HEK293 (cell line): ENCODE results near the gene MARVELD1.

Experiments
- CTCF ChIA-PET: fragments of 350-600 bp; formaldehyde crosslinking; extraction: SDS; loops from one replicate; lab custom pipeline; 2021; ENCODE audit warnings: antibody characterized with exemption; lab: Yijun Ruan, JAX
- POLR2A ChIA-PET: fragments of 300-600 bp; formaldehyde crosslinking; extraction: SDS; loops from one replicate; lab custom pipeline; 2020; ENCODE audit warnings: antibody characterized with exemption, inconsistent platforms; lab: Yijun Ruan, JAX
- H3K27ac ChIP-seq: fragments of 200-500 bp; sonication (Bioruptor generic); 2 replicates; pipeline ENCODE4 v1.5.1; 2014; ENCODE audit warnings: low read depth, low read length, control low read depth, inconsistent platforms; ENCODE audit errors: extremely low read depth
- H3K36me3 ChIP-seq, 2 experiments: fragments of 200-500 bp in 1 of 2; sonication (Bioruptor generic) in 1 of 2; 1 replicate in 1 of 2; 2 replicates in 1 of 2; pipeline ENCODE4 v1.5.1; 2014 to 2017; ENCODE audit warnings: inconsistent platforms in 2 of 2, low read length in 2 of 2; ENCODE audit not compliant: control insufficient read depth in 2 of 2, insufficient read depth in 1 of 2
- H3K4me1 ChIP-seq: fragments of 200-500 bp; sonication (Bioruptor generic); 2 replicates; pipeline ENCODE4 v1.5.1; 2014; ENCODE audit warnings: mild to moderate bottlenecking, low read length, inconsistent platforms; ENCODE audit not compliant: control insufficient read depth, insufficient read depth
- H3K4me3 ChIP-seq: 2 replicates; pipeline ENCODE4 v1.5.1; 2011; ENCODE audit warnings: low read depth, mild to moderate bottlenecking, control low read depth, low read length, moderate library complexity
- H3K9me3 ChIP-seq: fragments of 200-500 bp; sonication (Bioruptor generic); 2 replicates; pipeline ENCODE4 v1.5.1; 2014; ENCODE audit warnings: low read depth, low read length, inconsistent platforms; ENCODE audit not compliant: control insufficient read depth, insufficient read depth
- ATF2 ChIP-seq: fragments of 450-650 bp; formaldehyde crosslinking; IDR thresholded peaks from 2 replicates; pipeline ENCODE4 v1.5.1; 2016; ENCODE audit warnings: missing biosample characterization, missing genetic modification characterization, low read depth
- MZF1 ChIP-seq: fragments of 450-650 bp; formaldehyde crosslinking; IDR thresholded peaks from 2 replicates; pipeline ENCODE4 v1.5.1; 2017; ENCODE audit warnings: missing biosample characterization, missing genetic modification characterization, borderline replicate concordance
- SCRT2 ChIP-seq: fragments of 450-650 bp; formaldehyde crosslinking; IDR thresholded peaks from 2 replicates; pipeline ENCODE4 v1.5.1; 2016; ENCODE audit warnings: missing biosample characterization, missing genetic modification characterization
- TCF7L2 ChIP-seq: IDR thresholded peaks from 2 replicates; pipeline ENCODE4 v1.6.1; 2011; ENCODE audit warnings: low read depth, mild to moderate bottlenecking, inconsistent platforms, low read length, moderate library complexity, borderline replicate concordance
- YY1 ChIP-seq: fragments of 450-650 bp; formaldehyde crosslinking; IDR thresholded peaks from 2 replicates; pipeline ENCODE4 v1.5.1; 2018; ENCODE audit warnings: missing biosample characterization, missing genetic modification characterization
- YY2 ChIP-seq: fragments of 450-650 bp; formaldehyde crosslinking; IDR thresholded peaks from 2 replicates; pipeline ENCODE4 v1.5.1; 2016; ENCODE audit warnings: missing biosample characterization, missing genetic modification characterization
- ZBTB20 ChIP-seq: fragments of 450-650 bp; formaldehyde crosslinking; IDR thresholded peaks from 2 replicates; pipeline ENCODE4 v1.5.1; 2016; ENCODE audit warnings: missing biosample characterization, missing genetic modification characterization
- ZBTB26 ChIP-seq: fragments of 450-650 bp; formaldehyde crosslinking; optimal IDR thresholded peaks from 2 replicates; pipeline ENCODE3; 2016; ENCODE audit warnings: missing biosample characterization, mild to moderate bottlenecking, missing genetic modification characterization
- ZBTB49 ChIP-seq: fragments of 450-650 bp; formaldehyde crosslinking; IDR thresholded peaks from 2 replicates; pipeline ENCODE4 v1.5.1; 2016; ENCODE audit warnings: missing biosample characterization, missing genetic modification characterization, low read depth
- ZNF10 ChIP-seq: fragments of 450-650 bp; formaldehyde crosslinking; IDR thresholded peaks from 2 replicates; pipeline ENCODE4 v1.5.1; 2017; ENCODE audit warnings: missing biosample characterization, missing genetic modification characterization
- ZNF121 ChIP-seq: fragments of 450-650 bp; formaldehyde crosslinking; IDR thresholded peaks from 2 replicates; pipeline ENCODE4 v1.5.1; 2016; ENCODE audit warnings: missing biosample characterization, missing genetic modification characterization
- ZNF138 ChIP-seq: fragments of 450-650 bp; formaldehyde crosslinking; IDR thresholded peaks from 2 replicates; pipeline ENCODE4 v1.5.1; 2016; ENCODE audit warnings: missing biosample characterization, missing genetic modification characterization, borderline replicate concordance
- ZNF16 ChIP-seq: fragments of 450-650 bp; formaldehyde crosslinking; IDR thresholded peaks from 2 replicates; pipeline ENCODE4 v1.5.1; 2016; ENCODE audit warnings: low read depth, missing biosample characterization, missing genetic modification characterization
- ZNF398 ChIP-seq: fragments of 450-650 bp; formaldehyde crosslinking; IDR thresholded peaks from 2 replicates; pipeline ENCODE4 v1.5.1; 2017; ENCODE audit warnings: missing biosample characterization, missing genetic modification characterization
- ZNF830 ChIP-seq: fragments of 450-650 bp; IDR thresholded peaks from 2 replicates; pipeline ENCODE4 v1.5.0; 2018; ENCODE audit warnings: missing biosample characterization, missing genetic modification characterization, low read depth, mild to moderate bottlenecking, moderate library complexity
- ZSCAN5A ChIP-seq: fragments of 450-650 bp; formaldehyde crosslinking; IDR thresholded peaks from 2 replicates; pipeline ENCODE4 v1.5.1; 2016; ENCODE audit warnings: missing biosample characterization, missing genetic modification characterization

The MARVELD1 gene

GRCh38 chr10:97765201-97765600, 51.7 kb downstream of the MARVELD1 start:
- no peak overlapping the region for H3K4me3 ChIP-seq
- CTCF ChIA-PET, result interaction anchor here (0.6 to 3.0 kb wide), 3 partner anchors 27 to 104 kb away, joined by 3 to 14 read pairs (median 4); no protein-coding TSS in a partner anchor
- TF ChIP-seq ZSCAN5A (tag by site-specific recombination) (no peak), ZBTB26 (tag by site-specific recombination) (no peak), YY1 (no peak), ZNF138 (tag by site-specific recombination) (no peak), ZBTB20 (tag by site-specific recombination) (no peak), ZNF121 (no peak), ZNF10 (tag by site-specific recombination) (no peak), MZF1 (no peak), ZNF398 (tag by site-specific recombination) (no peak), ZBTB49 (tag by site-specific recombination) (no peak), TCF7L2 (no peak), ZNF830 (tag by site-specific recombination) (no peak), ATF2 (no peak), ZNF16 (tag by site-specific recombination) (no peak), YY2 (no peak)
- TF ChIP-seq, all 188 proteins: peak for 0
- peaks cover 0 to 22% of the 10 kb centered on the region in 2 experiments; a peak in 1 of 3 replicates for H3K36me3 ChIP-seq
- POLR2A ChIA-PET, result interaction anchor here (1.1 kb wide), 1 partner anchor 104 kb away, joined by 3 read pairs; no protein-coding TSS in a partner anchor
- H3K9me3 ChIP-seq, result no peaks in the 10 kb centered on the region
- H3K27ac ChIP-seq, result no peak overlapping the region
- H3K4me1 ChIP-seq, result no peaks in the 10 kb centered on the region

GRCh38 chr10:97766106-97766810, 52.7 kb downstream of the MARVELD1 start:
- TF ChIP-seq SCRT2 (tag by site-specific recombination) (no peak), ZNF121 (peak; percentile 76; the same call in 1 of the 2 replicates)
- no peaks in the 10 kb centered on the region for H3K9me3 ChIP-seq
- peaks cover 0 to 12% of the 10 kb centered on the region in 2 experiments; a peak in 1 of 3 replicates for H3K36me3 ChIP-seq
- no peaks in the 10 kb centered on the region for H3K4me1 ChIP-seq
- no peak overlapping the region for H3K27ac ChIP-seq
- H3K4me3 ChIP-seq, result no peak overlapping the region
- ChIA-PET POLR2A (no interaction called here), CTCF (interaction anchor here (0.9 to 3.0 kb wide), 2 partner anchors 26 to 103 kb away, joined by 3 to 14 read pairs; no protein-coding TSS in a partner anchor)
